Right atrium auricular region (tissue), 2 donors: ENCODE data around the gene NSF. TPM values are rescaled to one million over a fixed set of nuclear protein-coding genes. Genes with fewer than 3 reads are reported as not detected.

Source experiments
- DNase-seq: peaks from one replicate; pipeline ENCODE4 v3.0.0-alpha.2; 2019; ENCODE audit warnings: low spot score
- H3K27ac ChIP-seq, 2 donors: fragments of 200-600 bp; sonication (generic); 1 replicate in 1 of 2; 2 replicates in 1 of 2; pipeline ENCODE4 v1.5.1; 2016 to 2019
- H3K27me3 ChIP-seq, 2 donors: fragments of 200-600 bp; sonication (generic); one replicate each; pipeline versions ENCODE4 v1.5.1 to v1.6.0; 2017 to 2019
- H3K36me3 ChIP-seq: fragments of 200-600 bp; sonication (generic); one replicate; pipeline ENCODE4 v1.5.1; 2016
- H3K4me1 ChIP-seq, 2 donors: fragments of 200-600 bp; sonication (generic); one replicate each; pipeline versions ENCODE4 v1.5.1 to v1.6.0; 2017 to 2019
- H3K4me3 ChIP-seq, 2 donors: fragments of 200-600 bp; sonication (generic); 1 replicate in 1 of 2; 2 replicates in 1 of 2; pipeline ENCODE4 v1.5.1; 2017 to 2019; ENCODE audit warnings: mild to moderate bottlenecking in 1 of 2, moderate library complexity in 1 of 2
- H3K9me3 ChIP-seq, 2 donors: fragments of 200-600 bp; sonication (generic); one replicate each; pipeline ENCODE4 v1.5.1; 2019
- CTCF ChIP-seq, 2 donors: fragments of 200-600 bp; sonication (generic); IDR thresholded peaks; one replicate each; pipeline ENCODE4 v1.5.1; 2019; ENCODE audit warnings: antibody characterized with exemption in 2 of 2
- total RNA-seq, 2 donors: library from RNA; depleted of rRNA; stranded (reverse); fragments of >200 nt; gene quantifications; one replicate each; pipeline ENCODE4 v1.1.0, GENCODE V29; 2016

NSF gene
- total RNA-seq, 2 donors from 2014 or later = 13.1 to 17.8 TPM

- H3K27ac ChIP-seq = no peak overlapping the region
- H3K27me3 ChIP-seq = no peaks in the 10 kb centered on the region
- H3K36me3 ChIP-seq = no peaks in the 10 kb centered on the region
- H3K4me1 ChIP-seq = no peaks in the 10 kb centered on the region
- TF ChIP-seq CTCF (IDR thresholded peaks at IDR 0.05) = no peak
- H3K4me3 ChIP-seq = no peak overlapping the region
- no peaks in the 10 kb centered on the region for H3K9me3 ChIP-seq
- no peak for DNase-seq
Measured at GRCh38 chr17:46733837-46734475, 143.5 kb downstream of the NSF start.

- Histone ChIP-seq H3K4me3 (no peak overlapping the region), H3K27ac (no peak overlapping the region), H3K4me1 (no peaks in the 10 kb centered on the region), H3K9me3 (no peaks in the 10 kb centered on the region), H3K36me3 (no peaks in the 10 kb centered on the region), H3K27me3 (no peaks in the 10 kb centered on the region)
- no peak for DNase-seq
- TF ChIP-seq CTCF (IDR thresholded peaks at IDR 0.05) = no peak
Measured at GRCh38 chr17:46736100-46736499, 145.6 kb downstream of the NSF start.

- peaks cover 0 to 1% of the 10 kb centered on the region in 2 donors for H3K4me1 ChIP-seq
- DNase-seq = no peak
- H3K4me3 ChIP-seq = no peak overlapping the region
- TF ChIP-seq CTCF (IDR thresholded peaks at IDR 0.05) = no peak
- H3K27me3 ChIP-seq = no peaks in the 10 kb centered on the region
- H3K27ac ChIP-seq = no peak overlapping the region
- no peaks in the 10 kb centered on the region for H3K36me3 ChIP-seq
- H3K9me3 ChIP-seq = no peaks in the 10 kb centered on the region
Measured at GRCh38 chr17:46737326-46737725, 146.9 kb downstream of the NSF start.

- no peaks in the 10 kb centered on the region for H3K27me3 ChIP-seq
- TF ChIP-seq CTCF (IDR thresholded peaks at IDR 0.05) = no peak
- peaks cover 0 to 4% of the 10 kb centered on the region in 2 donors for H3K4me1 ChIP-seq
- no peaks in the 10 kb centered on the region for H3K9me3 ChIP-seq
- H3K27ac ChIP-seq = no peak overlapping the region
- no peak overlapping the region for H3K4me3 ChIP-seq
- DNase-seq = no peak
- H3K36me3 ChIP-seq = no peaks in the 10 kb centered on the region
Measured at GRCh38 chr17:46738544-46738943, 148.1 kb downstream of the NSF start.

GRCh38 chr17:46739982-46740381 is 149.5 kb downstream of the NSF start:
- Histone ChIP-seq H3K36me3 (no peaks in the 10 kb centered on the region), H3K4me1 (peaks cover 0 to 4% of the 10 kb centered on the region in 2 donors), H3K27ac (no peak overlapping the region), H3K9me3 (no peaks in the 10 kb centered on the region), H3K27me3 (no peaks in the 10 kb centered on the region), H3K4me3 (no peak overlapping the region)
- DNase-seq = no peak
- no peak for TF ChIP-seq CTCF (IDR thresholded peaks at IDR 0.05)
